DMS114 treated with DMSO at 0.1 percent for 48 hours (cell line): ENCODE results near the gene C1orf232.

Source experiments
- DNase-seq: peaks from one replicate; lab custom pipeline; 2025; ENCODE audit not compliant: unreplicated experiment; lab: John Stamatoyannopoulos, UW

The C1orf232 gene

GRCh38 chr1:26125382-26125781 lies 43.4 kb downstream of the C1orf232 start:
- DNase-seq = no peak

DNA sequence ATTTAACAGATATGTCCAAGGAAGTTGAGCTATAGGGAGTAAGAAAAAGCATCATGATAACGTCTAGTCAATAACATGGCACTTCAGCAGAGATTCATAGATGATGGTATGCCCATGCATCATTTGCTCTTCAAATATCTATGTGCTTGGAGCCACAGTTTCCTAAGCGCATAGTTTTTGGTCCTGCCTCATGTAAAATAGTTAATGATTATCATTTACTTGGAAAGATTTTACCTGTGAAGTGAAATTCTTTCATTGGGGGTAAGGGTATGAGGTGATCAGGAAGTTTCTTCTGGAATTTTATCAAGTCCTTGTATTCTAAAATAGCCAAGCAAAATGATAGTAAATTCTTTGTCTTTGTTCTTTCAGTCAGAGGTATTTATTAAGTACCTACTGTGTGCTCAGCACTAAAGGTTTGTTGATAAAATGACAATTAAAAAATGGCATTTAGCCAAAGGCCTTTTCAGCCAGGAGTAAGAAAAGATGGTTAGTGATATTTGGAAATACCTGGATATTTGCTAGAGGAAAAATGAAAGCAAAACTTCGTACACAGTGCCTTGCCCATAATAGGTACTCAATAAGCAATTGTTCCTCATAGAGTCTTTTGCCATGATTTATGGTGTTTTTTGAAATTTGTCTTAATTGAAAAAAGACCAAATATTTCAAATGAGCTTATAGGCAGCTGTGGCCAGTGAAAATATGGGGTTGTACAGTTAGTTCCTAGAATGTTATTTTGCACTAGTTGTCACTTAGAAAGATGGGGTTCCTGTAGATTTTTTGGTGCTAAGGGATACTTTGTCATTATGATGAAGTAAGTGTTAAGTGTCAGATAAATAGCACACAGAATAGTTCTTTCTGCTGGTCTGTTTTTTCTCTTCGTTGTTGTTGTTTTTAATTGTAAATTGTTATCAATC lies 44.1 kb downstream of the C1orf232 start:
- no peak for DNase-seq

GRCh38 chr1:26122988-26123973 lies 45.5 kb downstream of the C1orf232 start:
- no peak for DNase-seq

DNA sequence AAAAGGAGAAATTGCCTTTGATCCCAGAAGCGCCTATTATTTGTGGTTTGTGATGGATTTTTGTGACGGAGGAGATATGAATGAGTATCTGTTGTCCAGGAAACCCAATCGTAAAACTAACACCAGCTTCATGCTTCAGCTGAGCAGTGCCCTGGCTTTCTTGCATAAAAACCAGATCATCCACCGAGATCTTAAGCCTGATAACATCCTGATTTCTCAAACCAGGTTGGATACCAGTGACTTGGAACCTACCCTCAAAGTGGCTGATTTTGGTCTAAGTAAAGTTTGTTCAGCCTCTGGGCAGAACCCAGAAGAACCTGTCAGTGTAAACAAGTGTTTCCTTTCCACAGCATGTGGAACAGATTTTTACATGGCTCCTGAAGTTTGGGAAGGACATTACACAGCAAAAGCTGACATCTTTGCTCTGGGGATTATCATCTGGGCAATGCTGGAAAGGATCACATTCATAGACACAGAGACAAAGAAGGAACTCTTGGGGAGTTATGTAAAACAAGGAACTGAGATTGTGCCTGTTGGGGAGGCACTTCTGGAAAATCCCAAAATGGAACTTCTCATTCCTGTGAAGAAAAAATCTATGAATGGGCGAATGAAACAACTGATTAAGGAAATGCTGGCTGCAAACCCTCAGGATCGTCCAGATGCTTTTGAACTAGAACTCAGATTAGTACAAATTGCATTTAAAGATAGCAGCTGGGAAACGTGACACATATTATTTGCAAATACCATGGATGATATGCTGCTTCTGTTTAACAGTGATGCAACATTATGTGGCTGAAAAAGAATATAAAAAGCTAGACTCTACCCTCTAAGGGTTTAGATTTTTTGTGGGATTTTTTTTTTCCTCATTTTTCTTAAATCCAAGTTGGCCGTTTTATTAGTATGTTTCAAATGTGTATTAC lies 46.6 kb downstream of the C1orf232 start:
- no peak for DNase-seq

GRCh38 chr1:26119892-26120608 lies 48.7 kb downstream of the C1orf232 start:
- DNase-seq = no peak

GRCh38 chr1:26114165-26114927 lies 54.4 kb downstream of the C1orf232 start:
- no peak for DNase-seq
